SU-DHL-6 (cell line): Measurements from ENCODE around the gene VWC2.

Source experiments
- H2AFZ ChIP-seq: fragments of 200-600 bp; sonication (generic); 2 replicates; pipeline ENCODE4 v1.6.1; 2014; ENCODE audit warnings: low read depth, mild to moderate bottlenecking, moderate library complexity, mixed read lengths, antibody characterized with exemption, low read length; ENCODE audit not compliant: severe bottlenecking
- H3F3A ChIP-seq: fragments of 200-600 bp; shearing (Covaris generic); 2 replicates; pipeline ENCODE4 v1.6.0; 2016; ENCODE audit warnings: antibody characterized with exemption, mild to moderate bottlenecking; ENCODE audit not compliant: insufficient read depth
- H3K27ac ChIP-seq: fragments of 200-600 bp; sonication (generic); 2 replicates; pipeline ENCODE4 v1.5.1; 2016; ENCODE audit warnings: low read depth, mild to moderate bottlenecking, low read length, moderate library complexity, mixed read lengths
- H3K27me3 ChIP-seq: fragments of 200-600 bp; sonication (generic), shearing (Covaris generic); 2 replicates; pipeline ENCODE4 v1.6.0; 2014; ENCODE audit warnings: mild to moderate bottlenecking, low read length
- H3K36me3 ChIP-seq: fragments of 200-600 bp; sonication (generic); 2 replicates; pipeline ENCODE4 v1.6.1; 2014; ENCODE audit warnings: mild to moderate bottlenecking, low read length, mixed read lengths
- H3K4me2 ChIP-seq: fragments of 300-600, 200-600 bp; shearing (Covaris generic), sonication (generic); 2 replicates; pipeline ENCODE4 v1.6.0; 2014; ENCODE audit warnings: low read length, low read depth, mild to moderate bottlenecking; ENCODE audit not compliant: poor library complexity, severe bottlenecking
- H3K4me3 ChIP-seq: fragments of 200-600 bp; sonication (generic); 2 replicates; pipeline ENCODE4 v1.5.1; 2014; ENCODE audit warnings: antibody characterized with exemption, low read length, mild to moderate bottlenecking, mixed read lengths; ENCODE audit not compliant: insufficient read depth, poor library complexity, severe bottlenecking
- H3K79me2 ChIP-seq: fragments of 200-600 bp; sonication (generic); 2 replicates; pipeline ENCODE4 v1.6.1; 2014; ENCODE audit warnings: mild to moderate bottlenecking, low read length, moderate library complexity; ENCODE audit not compliant: insufficient read depth
- H3K9ac ChIP-seq: fragments of 200-600 bp; sonication (generic); 2 replicates; pipeline ENCODE4 v1.7.0; 2014; ENCODE audit warnings: mild to moderate bottlenecking, low read length
- H3K9me2 ChIP-seq: fragments of 200-600 bp; sonication (generic); replicated peaks from 2 replicates; pipeline ENCODE4 v1.6.1; 2014; ENCODE audit warnings: low read length; ENCODE audit not compliant: insufficient read depth
- H3K9me3 ChIP-seq: fragments of 200-600 bp; sonication (generic); 2 replicates; pipeline ENCODE4 v1.6.1; 2014; ENCODE audit warnings: low read length, mixed read lengths; ENCODE audit not compliant: insufficient read depth
- H4K20me1 ChIP-seq: fragments of 200-600 bp; sonication (generic); 2 replicates; pipeline ENCODE4 v1.6.1; 2014; ENCODE audit warnings: low read depth, mild to moderate bottlenecking, antibody characterized with exemption, low read length, moderate library complexity, mixed read lengths
- CTCF ChIP-seq: fragments of 200-600 bp; sonication (generic); IDR thresholded peaks from one replicate; pipeline ENCODE4 v1.5.1; 2017; ENCODE audit warnings: antibody characterized with exemption, mild to moderate bottlenecking, low read length, moderate library complexity; ENCODE audit not compliant: insufficient read depth, poor library complexity, severe bottlenecking
- EZH2phosphoT487 ChIP-seq: fragments of 200-600 bp; sonication (generic), shearing (Covaris generic); conservative IDR thresholded peaks from 2 replicates; pipeline ENCODE4 v1.6.1; 2018; ENCODE audit warnings: mild to moderate bottlenecking, antibody characterized with exemption, low read length, moderate library complexity, mixed read lengths

VWC2 gene

GRCh38 chr7:49787980-49788379 is 14.5 kb downstream of the VWC2 start:
- Histone ChIP-seq H4K20me1 (no peaks in the 10 kb centered on the region), H3K27ac (no peak overlapping the region), H3K9ac (no peak overlapping the region), H3K9me2 (no peaks in the 10 kb centered on the region), H3K79me2 (no peaks in the 10 kb centered on the region), H3K36me3 (no peaks in the 10 kb centered on the region), H3K4me2 (no peak overlapping the region), H3K27me3 (no peaks in the 10 kb centered on the region), H2AFZ (no peak overlapping the region), H3K4me3 (no peak overlapping the region), H3F3A (no peaks in the 10 kb centered on the region), H3K9me3 (no peaks in the 10 kb centered on the region)
- no peak for TF ChIP-seq EZH2phosphoT487
- TF ChIP-seq CTCF, result no peak

- no peak overlapping the region for H3K27ac ChIP-seq
- TF ChIP-seq EZH2phosphoT487, result no peak
- TF ChIP-seq CTCF, result no peak
Observed at GRCh38 chr7:49788455-49789059, 15.1 kb downstream of the VWC2 start.

GRCh38 chr7:49789736-49790135 is 16.3 kb downstream of the VWC2 start:
- no peak overlapping the region for H3K27ac ChIP-seq
- H3K9ac ChIP-seq, result no peak overlapping the region
- H3K27me3 ChIP-seq, result no peaks in the 10 kb centered on the region
- H3K9me3 ChIP-seq, result no peaks in the 10 kb centered on the region
- H3K4me3 ChIP-seq, result no peak overlapping the region
- no peaks in the 10 kb centered on the region for H3K9me2 ChIP-seq
- H4K20me1 ChIP-seq, result no peaks in the 10 kb centered on the region
- H2AFZ ChIP-seq, result no peak overlapping the region
- H3K4me2 ChIP-seq, result no peak overlapping the region
- TF ChIP-seq EZH2phosphoT487, result no peak
- no peak for TF ChIP-seq CTCF
- no peaks in the 10 kb centered on the region for H3K79me2 ChIP-seq
- H3K36me3 ChIP-seq, result no peaks in the 10 kb centered on the region
- no peaks in the 10 kb centered on the region for H3F3A ChIP-seq

More at GRCh38 chr7:49788455-49789059, 15.1 kb downstream of the VWC2 start:
- Histone ChIP-seq H3F3A (no peaks in the 10 kb centered on the region), H3K4me2 (no peak overlapping the region), H3K9ac (no peak overlapping the region), H3K36me3 (no peaks in the 10 kb centered on the region), H3K9me3 (no peaks in the 10 kb centered on the region), H2AFZ (no peak overlapping the region), H3K9me2 (no peaks in the 10 kb centered on the region), H4K20me1 (no peaks in the 10 kb centered on the region), H3K27me3 (no peaks in the 10 kb centered on the region), H3K4me3 (no peak overlapping the region), H3K79me2 (no peaks in the 10 kb centered on the region)
